Activated CD8-positive, alpha-beta memory T cell treated with anti-CD3 and anti-CD28 coated beads, Interleukin-2, amount 50 U/mL, for 24 hours (primary cell): ENCODE data around the gene RIMBP3B.
"Not testable (repeated sequence)": the region's sequence is repeated elsewhere in the genome, so short reads cannot be mapped to it uniquely, and the experiment has no call there.

ENCODE experiments used
- DNase-seq: peaks from one replicate; pipeline ENCODE4 v3.0.0-alpha.2; 2020; ENCODE audit errors: extremely low read depth

RIMBP3B gene, protein sequence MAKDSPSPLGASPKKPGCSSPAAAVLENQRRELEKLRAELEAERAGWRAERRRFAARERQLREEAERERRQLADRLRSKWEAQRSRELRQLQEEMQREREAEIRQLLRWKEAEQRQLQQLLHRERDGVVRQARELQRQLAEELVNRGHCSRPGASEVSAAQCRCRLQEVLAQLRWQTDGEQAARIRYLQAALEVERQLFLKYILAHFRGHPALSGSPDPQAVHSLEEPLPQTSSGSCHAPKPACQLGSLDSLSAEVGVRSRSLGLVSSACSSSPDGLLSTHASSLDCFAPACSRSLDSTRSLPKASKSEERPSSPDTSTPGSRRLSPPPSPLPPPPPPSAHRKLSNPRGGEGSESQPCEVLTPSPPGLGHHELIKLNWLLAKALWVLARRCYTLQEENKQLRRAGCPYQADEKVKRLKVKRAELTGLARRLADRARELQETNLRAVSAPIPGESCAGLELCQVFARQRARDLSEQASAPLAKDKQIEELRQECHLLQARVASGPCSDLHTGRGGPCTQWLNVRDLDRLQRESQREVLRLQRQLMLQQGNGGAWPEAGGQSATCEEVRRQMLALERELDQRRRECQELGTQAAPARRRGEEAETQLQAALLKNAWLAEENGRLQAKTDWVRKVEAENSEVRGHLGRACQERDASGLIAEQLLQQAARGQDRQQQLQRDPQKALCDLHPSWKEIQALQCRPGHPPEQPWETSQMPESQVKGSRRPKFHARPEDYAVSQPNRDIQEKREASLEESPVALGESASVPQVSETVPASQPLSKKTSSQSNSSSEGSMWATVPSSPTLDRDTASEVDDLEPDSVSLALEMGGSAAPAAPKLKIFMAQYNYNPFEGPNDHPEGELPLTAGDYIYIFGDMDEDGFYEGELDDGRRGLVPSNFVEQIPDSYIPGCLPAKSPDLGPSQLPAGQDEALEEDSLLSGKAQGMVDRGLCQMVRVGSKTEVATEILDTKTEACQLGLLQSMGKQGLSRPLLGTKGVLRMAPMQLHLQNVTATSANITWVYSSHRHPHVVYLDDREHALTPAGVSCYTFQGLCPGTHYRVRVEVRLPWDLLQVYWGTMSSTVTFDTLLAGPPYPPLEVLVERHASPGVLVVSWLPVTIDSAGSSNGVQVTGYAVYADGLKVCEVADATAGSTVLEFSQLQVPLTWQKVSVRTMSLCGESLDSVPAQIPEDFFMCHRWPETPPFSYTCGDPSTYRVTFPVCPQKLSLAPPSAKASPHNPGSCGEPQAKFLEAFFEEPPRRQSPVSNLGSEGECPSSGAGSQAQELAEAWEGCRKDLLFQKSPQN (N-terminal part only)

DNA sequence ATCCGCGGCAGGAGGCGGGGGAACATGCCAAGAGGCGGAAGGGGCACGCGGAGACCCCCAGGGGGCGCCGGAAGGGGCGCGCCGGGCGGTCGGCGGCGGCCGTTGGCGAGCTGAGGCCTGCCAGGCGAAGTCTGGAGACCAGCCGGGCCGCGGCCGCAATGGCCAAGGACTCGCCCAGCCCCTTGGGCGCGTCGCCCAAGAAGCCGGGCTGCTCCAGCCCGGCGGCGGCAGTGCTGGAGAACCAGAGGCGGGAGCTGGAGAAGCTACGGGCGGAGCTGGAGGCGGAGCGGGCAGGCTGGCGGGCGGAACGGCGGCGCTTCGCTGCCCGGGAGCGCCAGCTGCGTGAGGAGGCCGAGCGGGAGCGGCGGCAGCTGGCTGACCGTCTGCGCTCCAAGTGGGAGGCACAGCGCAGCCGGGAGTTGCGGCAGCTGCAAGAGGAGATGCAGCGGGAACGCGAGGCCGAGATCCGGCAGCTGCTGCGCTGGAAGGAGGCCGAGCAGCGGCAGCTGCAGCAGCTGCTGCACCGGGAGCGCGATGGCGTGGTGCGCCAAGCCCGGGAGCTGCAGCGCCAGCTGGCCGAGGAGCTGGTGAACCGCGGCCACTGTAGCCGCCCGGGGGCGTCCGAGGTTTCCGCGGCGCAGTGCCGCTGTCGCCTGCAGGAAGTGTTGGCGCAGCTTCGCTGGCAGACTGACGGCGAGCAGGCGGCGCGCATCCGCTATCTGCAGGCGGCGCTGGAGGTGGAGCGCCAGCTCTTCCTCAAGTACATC lies at the start of gene RIMBP3B:
RIMBP3B (plus strand) TSS at position 51 of the 767 bp plus-strand sequence; CDS start at position 159, 108 bp downstream.
- not testable (repeated sequence) for DNase-seq

DNA sequence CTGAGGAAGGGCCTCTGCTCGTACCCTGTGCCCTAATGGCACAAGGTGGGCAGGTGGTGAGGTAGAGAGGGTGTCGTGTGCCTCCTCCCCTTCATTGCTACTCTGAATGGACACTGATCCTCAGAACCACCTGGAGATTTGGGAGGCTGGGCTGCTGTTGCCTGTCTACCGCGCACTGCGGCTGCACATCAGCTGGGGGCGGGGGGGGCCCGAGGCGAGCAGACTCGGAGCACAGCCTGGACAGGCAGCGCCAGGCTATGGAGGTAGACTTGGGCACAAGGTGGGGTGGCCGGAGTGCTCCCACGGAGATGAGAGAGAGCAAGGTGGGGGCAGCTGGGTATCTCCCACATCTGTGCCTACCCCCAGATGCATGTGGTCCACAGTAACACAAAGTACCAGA lies 26.0 kb upstream of the RIMBP3B start:
- not testable (repeated sequence) for DNase-seq

DNA sequence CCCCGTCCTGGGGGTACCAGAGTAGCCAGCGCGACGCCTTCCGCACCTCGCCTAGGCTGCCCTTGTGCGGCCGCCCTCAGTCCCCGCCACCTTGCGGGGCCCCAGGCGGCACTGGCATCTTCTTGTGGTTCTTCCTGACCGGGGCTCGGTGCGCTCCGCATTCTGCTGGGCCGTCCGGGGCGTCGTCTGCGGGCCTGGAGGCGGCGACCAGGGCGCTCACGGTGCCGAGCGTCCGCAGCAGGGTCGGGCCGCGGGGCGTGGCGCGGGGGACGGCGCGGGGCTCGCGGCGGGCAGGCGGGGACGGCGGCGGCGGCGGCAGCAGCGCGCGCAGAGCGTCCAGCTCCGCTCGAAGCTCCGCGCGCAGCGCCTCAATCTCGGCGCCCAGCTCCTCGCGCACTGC lies 23.0 kb upstream of the RIMBP3B start:
- DNase-seq: not testable (repeated sequence)

DNA sequence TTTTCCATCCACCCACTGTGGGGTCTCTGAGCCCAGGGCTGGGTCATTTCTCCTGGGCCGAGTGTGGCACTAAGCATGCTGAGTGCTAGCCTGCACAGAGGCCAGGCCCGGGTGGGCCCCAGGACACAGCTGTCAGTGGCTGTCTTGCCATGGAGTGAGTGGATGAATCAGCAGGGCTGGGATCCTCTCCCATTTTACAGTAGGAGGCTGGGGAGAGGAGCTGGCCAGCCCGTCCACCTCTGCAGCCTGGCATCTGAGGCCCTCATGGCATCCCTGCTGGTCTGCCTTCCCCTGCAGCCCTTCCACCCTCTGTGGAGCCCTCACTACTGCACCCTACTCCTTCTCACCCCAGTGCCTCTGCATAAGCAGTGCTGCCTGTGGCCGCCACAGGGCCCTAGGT lies 21.1 kb upstream of the RIMBP3B start:
- DNase-seq: not testable (repeated sequence)

DNA sequence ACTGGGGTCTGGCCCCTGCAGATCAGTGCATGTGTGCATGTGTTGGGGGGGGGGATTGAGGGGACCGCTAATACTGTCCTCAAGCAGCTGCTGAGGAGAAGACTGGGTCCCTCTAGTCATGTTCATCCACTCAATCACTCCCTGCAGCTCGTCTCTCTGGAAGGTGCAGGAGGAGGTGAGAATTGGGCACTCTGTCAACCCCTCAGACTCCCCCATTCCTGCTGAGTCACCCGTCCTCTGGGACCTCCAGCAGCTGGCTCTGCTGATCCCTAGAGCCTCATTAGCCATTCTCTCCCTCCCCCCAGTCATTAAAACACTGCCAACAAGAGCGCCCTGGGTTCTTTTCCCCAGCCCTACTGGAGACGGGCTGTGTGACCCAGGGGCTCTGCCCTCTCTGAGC lies 20.5 kb upstream of the RIMBP3B start:
- not testable (repeated sequence) for DNase-seq

DNA sequence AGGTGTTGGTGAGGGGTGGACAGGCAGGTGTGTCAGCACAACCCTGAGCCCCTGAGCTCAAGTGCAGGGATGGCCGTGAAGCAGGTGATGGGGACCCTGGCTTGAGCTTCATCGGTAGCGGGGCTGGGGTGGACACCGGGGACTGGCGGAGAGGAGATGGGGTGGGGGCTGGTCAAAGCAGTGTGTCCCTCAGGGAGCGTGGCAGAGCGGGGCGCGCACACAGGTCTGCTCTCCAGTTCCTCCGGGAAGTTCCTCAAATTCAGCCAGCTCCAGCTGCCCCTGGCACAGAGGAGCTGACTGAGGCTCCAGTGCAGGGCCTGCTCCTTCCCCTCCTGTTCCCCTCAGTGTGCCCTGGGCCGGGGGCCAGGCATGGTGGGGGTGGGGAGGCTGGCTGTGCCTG lies 19.7 kb upstream of the RIMBP3B start:
- DNase-seq: not testable (repeated sequence)

DNA sequence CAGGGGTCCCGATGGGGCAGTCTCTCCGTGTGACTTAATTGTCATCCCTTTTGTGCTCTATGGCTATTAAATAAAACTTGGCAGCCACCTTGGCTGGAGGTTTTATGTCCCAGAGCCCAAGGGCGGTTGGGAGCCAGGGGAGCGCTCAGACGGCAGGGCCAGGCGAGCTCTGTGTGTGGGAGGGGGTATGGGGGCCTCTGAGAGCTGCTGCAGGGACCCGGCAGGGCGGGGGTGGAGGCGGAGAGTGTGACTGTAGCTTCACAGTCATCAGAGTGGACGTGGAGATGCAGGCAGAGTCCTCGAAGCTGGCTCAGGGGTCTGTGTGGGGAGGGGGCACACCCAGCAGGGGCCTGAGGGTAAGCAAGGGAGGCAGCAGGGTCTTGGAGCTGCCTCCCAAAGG lies 19.2 kb upstream of the RIMBP3B start:
- not testable (repeated sequence) for DNase-seq

DNA sequence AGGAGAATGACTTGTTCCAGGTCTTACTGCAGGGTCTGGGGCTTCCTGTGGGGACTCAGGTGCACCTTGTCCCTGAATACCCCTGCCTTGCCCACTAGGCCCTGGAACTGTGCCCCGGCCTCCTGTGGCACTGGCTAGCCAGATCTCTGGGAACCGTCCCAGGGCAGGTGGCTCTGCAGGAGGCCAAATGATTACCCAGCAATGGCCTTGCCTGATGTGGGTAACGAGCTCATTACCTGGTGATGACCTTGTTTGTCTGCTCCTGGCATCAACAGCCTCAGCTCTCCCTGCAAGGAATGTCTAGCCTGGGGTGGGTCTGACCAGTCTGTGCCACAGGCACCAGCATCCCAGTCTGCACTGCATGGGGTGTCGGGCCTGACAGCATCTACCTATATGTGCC lies 18.2 kb upstream of the RIMBP3B start:
- not testable (repeated sequence) for DNase-seq

DNA sequence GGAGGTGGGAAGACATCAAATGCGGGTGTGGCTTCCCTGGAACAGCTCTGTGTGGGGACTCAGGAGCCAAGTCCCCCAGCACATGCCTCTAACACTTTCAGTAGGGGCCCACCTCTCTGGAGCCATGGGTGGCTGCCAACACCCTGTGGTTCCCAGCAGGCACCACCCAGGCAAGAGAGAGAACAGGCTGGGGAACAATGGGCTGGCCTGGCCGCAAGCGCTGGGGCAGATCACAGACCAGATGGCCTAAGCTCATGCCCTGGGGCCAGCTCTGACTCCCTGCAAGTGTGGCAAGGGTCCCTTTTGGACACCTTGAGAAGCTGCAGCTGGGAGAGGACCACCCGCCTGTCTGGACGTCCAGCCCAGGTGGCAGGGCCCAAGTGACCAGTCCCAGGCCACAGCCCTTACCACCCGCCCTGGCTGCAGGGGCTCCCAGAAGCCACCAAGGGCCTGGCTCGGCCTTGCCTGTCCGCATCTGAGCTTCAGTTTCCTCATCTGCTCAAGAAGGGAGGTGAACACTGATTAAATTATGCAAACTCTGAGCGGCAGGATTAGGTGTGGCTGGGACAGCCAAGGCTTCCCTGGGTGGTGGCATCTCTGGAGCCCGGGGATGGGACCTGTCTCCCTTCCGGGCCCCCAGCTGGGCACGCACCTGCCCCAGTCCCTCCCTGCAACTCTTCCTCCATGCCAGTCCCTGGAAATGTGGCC lies 14.8 kb upstream of the RIMBP3B start:
- not testable (repeated sequence) for DNase-seq

DNA sequence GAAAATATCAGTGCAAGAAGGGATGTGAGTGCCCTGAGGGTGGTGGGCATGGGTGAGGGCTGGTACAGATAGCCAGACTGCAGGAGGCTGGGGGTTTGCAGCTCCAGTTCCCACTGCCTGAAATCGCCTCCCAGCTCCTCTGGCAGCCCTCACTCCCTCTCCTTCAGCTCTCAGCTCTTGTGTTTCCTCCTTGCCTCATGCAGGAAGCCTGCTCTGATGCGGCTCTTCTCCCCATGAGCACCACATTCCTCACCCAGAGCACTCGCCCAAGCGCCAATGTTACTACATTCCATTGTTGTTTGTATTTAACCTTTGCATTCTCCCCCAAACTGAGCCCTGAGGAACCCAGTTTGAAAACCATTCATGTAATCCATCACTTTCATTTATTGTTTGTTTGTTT lies 7.7 kb upstream of the RIMBP3B start:
- not testable (repeated sequence) for DNase-seq

DNA sequence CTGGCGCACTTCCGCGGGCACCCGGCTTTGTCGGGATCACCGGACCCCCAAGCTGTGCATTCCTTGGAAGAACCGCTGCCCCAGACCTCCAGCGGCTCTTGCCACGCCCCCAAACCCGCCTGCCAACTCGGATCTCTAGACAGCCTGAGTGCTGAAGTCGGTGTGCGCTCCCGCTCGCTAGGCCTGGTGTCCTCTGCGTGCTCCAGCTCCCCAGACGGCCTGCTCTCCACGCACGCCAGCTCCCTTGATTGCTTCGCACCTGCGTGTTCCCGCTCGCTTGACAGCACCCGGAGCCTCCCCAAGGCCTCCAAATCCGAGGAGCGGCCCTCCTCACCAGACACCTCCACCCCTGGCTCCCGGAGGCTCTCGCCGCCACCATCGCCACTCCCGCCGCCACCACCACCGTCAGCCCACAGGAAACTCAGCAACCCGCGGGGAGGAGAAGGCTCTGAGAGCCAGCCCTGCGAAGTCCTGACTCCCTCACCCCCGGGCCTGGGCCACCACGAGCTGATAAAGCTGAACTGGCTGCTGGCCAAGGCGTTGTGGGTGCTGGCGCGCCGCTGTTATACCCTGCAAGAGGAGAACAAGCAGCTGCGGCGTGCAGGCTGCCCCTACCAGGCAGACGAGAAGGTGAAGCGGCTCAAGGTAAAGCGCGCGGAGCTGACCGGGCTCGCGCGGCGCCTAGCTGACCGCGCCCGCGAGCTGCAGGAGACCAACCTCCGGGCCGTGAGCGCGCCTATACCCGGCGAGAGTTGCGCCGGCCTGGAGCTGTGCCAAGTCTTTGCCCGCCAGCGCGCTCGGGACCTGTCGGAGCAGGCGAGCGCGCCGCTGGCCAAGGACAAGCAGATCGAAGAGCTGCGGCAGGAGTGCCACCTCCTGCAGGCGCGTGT lies 1.2 kb downstream of the RIMBP3B start:
- DNase-seq: not testable (repeated sequence)

DNA sequence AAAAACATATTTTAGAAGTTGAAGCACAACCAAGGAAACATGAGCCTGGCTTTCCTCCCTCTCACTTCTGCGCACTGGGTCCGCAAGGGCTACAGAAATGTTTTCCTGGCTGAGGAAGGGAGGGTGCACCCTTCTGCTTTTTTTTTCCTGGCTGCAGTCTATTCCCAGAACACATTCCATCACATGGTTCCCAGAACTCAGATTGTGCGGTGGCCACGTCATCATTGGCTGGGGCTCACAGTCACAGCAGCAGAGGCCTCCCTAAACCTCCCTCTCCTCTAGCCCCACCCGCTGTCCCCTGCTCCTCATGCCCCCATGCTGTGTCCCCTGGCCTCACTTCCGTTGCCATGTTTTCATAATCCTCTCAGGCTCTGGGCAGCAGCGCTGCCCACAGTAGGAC lies 5.9 kb downstream of the RIMBP3B start:
- DNase-seq: not testable (repeated sequence)

DNA sequence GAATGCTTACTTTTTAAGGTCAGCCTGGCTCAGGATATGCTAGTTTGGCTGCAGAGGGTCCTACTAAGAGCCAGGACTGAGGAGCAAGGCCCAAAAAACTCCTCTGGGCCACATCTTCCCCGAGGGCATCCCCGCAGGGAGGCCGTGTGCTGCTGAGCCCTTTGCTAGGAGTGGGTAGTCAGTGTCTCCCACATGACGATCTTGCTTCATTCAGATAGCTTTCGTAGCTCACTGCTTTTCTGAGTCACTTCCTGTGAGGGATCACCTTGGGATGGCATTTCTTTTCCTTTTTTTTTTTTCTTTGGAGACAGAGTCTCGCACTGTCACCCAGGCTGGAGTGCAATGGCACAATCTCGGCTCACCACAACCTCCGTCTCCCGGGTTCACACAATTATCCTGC lies 6.5 kb downstream of the RIMBP3B start:
- not testable (repeated sequence) for DNase-seq

DNA sequence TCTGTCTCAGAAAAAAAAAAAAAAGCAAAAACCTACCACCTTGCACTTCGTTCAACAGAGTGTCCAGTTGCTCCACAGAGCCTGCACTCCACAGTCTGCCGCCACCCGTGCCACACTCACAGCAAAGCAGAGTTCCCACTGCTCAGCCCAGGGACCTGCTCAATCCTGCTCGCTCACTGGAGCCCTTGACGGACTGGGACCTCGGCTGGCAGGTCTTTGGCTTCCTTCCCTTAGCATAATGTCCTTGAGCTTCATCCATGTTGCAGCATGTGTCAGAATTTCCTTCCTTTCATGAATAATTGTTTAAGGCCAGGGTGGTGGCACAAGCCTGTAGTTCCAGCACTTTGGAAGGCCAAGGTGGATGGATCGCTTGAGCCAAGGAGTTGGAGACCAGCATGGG lies 11.1 kb downstream of the RIMBP3B start:
- DNase-seq: not testable (repeated sequence)

DNA sequence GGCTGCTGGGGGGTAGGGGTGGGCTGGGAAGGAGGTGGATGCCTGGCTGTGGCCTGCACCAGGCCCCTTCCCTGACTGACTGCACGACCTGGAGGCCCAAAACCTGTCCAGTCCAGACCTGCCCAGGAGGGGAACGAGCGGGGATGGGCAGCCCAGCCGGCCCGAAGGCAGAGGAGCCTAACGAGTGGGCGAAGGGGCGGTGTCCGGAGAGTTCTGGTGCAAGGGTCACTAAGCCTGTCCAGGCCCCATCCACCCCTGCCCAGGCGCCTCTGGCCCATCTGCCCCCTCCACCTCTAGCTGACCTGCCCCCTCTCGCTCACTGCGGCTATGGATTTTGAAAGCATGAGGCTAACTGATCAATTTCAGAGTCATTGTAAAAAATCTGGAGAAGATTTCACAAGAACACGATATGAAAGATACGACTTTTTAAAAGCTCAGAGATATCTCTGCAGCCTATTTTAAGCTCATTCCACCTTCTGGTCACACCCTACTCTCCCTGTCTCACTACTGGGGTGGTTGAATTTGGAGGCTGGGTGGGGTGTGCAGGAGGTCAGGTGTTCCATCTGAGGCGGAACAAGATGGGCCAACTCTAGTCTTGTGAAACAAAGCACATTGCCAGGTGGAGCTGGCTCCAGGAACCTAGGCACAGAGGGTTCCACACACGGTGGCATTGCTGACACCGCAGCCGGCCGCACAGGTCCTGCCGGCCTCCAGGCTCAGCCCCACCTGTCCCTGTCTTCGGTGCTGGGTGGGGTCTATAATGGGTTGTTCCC lies 17.8 kb downstream of the RIMBP3B start:
- not testable (repeated sequence) for DNase-seq

DNA sequence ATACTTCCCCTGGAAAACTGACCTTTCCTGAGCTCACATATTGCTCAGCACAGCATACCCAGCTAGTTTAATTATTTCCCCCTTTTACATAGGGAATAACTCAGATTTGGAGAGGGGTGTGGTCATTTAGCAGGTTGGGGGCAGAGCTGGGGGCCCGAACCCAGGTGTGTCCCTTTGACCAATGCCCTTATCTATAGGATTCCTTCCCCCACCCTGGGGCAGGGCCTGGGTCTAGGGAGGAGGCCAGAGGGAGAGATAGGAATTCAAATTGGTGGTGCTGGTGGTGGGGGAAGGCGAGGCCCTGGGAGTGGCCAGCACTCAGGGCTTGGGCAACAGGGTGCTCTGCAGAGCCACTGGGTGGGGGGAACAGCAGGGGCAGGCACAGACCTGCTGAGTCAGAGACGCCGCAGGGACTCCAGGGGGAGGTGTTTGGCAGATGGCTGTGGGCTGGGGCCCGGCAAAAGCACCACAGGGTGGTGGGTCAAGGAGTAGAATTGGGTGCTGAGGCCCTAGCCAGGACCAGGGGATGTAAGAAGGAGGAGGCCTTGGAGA lies 19.3 kb downstream of the RIMBP3B start:
- not testable (repeated sequence) for DNase-seq

DNA sequence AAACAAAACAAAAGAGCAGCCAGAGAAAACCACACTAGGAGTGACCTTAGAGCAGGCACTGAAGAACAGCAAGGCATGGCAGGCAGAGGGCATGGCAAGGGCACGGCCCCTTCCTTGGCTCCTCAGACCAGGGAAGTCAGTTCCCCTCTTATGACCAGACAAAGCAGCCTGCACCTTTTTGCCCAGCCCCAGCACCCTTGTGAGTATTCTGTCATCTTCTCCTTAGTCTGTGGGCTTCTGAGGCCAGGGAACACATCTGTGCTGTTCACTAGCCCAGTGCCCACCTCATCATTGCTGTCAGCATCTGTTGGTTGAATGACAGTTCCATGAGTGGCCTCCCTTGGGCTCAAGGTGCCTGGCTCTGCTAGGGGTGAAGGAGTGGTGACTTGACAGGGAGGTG lies 23.6 kb downstream of the RIMBP3B start:
- DNase-seq: not testable (repeated sequence)

DNA sequence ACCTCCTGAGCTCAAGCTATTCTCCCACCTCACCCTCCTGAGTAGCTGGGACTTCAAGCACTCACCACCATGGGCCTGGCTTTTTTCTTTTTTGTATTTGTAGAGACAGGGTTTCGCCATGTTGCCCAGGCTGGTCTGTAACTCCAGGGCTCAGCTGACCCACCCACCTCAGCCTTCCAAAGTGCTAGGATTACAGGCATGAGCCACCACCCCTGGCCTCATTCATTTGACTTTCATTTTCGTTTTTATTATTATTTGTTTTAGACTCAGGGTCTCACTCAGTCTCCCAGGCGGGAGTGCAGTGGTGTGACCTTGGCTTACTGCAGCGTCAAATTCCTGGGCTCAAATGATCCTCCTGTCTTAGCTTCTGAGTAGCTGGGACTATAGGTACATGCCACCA lies 24.2 kb downstream of the RIMBP3B start:
- DNase-seq: not testable (repeated sequence)
